GM21390 (cell line): ENCODE data around the gene HEATR1.
A peak's percentile ranks its signal among the peaks of the same experiment; 100 is the strongest.

Experiments used
- ATAC-seq: cut with Tn5 transposase; IDR thresholded peaks from one replicate; pipeline ENCODE4 v1.9.1; 2021; ENCODE audit not compliant: unreplicated experiment

HEATR1 gene

DNA sequence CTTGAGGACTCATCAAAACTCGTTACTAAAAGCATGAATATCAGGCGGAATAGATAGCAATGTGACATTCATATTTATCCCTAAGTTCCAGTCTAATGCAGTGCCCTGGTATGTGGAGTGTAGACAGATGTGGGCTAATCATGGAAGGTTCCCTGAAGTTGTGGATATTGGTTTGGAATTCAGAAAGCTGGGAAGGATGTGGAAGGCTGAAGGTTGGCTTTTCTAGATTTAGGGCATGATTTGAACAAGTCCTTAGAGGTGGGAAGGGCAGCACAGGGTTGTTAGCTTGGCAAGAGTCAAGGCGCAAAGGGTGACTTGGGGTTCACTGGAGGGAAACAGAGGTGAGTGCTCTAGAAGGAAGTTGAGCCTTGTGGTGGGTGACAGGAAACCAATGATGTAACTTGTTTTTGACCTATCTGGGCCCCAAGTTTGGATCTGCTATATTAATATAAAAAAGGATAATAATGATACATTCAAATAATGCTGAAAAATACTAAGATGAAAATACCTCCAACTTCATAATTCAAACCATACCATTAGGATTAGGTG lies 58.6 kb downstream of the HEATR1 start:
- ATAC-seq = no peak

DNA sequence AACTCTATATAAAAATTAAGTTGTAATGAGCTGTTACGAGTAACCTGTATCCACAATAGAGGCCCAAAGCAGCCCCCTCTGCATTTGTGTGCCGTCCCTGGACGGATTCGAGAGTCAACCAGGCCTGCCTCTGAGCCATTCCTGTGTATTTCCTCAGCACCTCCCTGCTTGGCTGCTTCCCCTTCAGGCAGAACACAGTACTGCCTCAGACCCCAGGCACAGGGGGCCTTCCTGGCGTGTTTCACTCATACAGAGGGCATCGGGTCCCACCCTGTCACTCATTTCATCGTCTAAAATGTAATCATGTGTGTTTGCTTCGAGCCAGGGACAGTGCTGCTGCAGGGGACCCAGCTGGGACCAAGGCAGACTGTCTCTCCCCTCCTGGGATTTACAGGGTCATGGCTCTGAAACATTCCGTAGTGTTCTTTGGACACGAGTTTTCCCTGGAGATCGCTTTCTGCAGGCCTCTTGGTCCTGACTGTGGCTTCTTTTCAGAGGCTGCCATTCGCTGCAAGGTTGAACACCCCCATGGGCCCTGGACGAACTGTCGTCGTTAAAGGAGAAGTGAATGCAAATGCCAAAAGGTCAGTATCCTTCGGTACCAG lies 61.1 kb downstream of the HEATR1 start:
- no peak for ATAC-seq

DNA sequence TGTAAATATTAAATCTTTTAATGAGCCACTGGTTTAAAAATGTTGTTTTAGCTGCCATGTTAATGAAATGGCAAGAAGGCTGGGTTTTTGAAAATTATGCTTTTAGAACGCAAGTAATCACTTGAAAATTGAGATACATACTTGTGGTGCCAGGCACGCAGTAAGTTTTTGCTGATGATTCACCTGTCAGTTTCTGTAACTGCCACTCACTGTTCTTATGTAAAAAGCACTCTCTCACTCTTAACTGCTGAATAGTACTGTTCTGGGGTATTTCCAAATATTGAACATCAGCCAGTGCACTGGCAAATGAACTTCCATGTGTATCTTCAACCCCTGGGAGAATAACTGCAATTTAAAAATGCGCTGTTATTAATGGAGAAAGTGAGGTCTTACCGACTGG lies 62.6 kb downstream of the HEATR1 start:
- ATAC-seq = no peak

DNA sequence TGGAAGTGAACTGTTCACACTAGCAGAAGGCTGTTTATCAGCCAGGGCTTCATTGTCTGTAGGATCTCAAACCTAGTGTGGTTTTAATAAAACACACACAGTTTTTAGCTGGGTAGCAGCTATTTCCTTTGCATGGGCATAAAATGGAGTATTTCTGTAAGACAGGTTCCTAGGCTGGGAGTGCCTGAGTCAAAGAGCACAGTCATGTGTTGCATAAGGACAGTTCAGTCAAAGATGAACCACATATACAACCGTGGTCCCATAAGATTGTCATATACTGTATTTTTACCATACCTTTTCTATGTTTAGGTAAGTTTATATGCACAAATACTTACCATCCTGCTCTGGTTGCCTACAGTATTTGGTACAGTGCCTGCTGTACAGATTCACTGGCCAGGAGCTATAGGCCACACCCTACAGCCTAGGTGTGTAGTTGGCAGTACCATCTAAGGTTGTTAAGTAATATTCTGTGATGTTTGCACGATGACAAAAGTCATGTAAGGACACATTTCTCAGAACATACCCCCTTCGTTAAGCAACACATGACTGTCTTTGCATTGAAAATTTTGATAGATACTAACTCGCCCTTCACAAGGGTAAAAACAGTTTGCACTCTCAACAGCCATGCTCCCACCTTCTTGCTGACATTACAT lies 63.4 kb downstream of the HEATR1 start:
- no peak for ATAC-seq

DNA sequence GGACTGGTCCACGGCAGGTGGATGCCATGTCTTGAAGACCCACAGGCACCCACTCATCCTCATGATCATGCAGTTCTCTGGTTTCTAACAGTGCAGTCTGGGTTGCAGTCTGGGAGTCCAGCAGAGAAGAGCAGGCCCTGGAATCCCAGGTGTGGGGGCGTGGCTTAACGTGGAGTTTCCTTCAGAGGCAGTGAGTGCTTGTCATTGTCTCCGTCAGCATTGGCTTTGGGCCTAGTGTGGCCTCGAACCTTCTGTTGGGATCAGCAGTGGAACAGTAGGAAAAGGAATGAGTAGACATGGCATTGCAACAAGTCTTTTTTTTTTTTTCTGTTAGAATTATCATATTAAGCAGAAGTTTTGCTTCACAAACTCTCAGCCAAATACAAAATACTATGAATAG lies 67.8 kb downstream of the HEATR1 start:
- no peak for ATAC-seq

DNA sequence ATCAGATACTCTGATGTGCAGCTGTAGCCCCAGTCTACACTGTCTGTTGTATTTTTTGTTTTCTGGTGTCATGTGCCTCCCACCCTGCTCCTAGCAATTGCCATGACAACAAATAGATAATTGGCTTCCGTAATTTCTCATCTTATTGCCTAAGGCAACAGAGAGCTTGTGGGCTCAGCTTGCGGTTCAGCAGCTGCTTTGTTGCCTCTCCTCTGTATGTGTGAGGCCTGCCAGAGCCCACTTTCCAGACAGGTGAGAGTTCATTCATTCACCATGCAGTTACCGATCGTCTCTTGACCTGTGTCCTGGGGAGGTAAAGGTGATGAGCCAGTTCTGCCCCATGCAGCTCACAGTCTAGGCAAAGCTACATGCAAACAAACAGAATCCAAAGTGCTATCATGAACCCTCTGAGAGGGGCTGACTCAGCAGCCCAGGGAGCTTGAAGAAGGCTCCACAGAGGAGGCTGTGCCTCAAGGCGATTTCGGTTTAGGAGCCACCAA lies 68.6 kb downstream of the HEATR1 start:
- no peak for ATAC-seq

DNA sequence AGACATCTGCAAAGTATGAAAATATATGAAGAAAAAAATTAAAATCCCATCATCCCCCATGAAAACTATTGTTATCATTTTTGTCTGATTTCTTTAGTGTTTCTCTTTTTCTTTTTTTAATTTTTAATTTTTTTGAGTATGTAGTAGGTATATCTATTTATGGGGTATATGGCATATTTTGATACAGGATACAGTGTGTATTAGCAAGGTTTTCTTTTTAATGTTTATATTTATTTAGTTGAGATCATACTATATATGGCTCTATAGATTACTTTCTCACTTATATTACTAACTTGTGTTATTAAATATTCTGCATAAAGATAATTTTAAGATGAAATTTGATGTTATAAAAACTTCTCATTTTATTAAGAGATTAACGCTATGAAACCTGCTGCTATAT lies 69.1 kb downstream of the HEATR1 start:
- no peak for ATAC-seq

DNA sequence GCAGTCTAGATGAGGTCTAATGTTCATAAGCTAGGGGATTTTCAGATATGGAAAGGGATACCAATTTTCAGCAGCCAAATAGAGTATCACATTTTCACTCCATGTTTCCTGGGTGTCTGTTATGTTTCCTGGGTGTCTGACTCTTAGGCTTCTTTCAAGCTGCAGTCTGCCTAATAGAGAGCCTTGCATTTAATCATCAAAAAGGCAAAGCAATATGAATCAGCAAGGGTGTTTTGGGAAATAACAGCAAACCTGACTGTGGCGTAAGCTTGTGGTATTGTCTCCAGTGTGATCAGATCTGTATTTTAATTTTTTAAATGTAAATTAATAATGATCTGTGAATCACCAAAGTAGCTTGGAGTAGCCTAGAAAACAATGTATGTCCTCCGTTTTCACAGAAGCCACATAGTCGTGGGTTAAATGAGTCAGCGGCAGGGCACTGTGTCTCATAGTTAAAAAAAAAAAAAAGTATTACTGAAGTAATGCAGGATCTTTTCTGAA lies 70.1 kb downstream of the HEATR1 start:
- ATAC-seq = no peak

DNA sequence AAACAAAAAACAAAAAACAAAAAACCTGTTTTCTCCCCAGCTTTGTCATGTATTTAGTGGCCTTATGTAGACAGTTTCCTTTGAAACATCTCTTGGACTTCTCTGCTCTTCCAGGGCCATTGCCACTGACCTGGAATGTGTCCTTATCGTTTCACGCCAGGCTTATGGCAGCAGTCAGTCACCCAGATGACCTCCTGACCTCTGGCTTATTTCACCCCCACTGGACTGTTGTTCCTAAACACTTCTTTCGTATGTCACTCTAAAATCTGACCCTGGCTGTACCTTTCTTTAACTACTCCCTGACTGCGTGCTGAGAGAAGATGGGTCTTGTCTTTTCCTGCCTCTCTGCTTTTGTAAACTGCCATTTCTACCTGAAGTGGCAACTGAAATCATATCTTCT lies 71.5 kb downstream of the HEATR1 start:
- no peak for ATAC-seq

DNA sequence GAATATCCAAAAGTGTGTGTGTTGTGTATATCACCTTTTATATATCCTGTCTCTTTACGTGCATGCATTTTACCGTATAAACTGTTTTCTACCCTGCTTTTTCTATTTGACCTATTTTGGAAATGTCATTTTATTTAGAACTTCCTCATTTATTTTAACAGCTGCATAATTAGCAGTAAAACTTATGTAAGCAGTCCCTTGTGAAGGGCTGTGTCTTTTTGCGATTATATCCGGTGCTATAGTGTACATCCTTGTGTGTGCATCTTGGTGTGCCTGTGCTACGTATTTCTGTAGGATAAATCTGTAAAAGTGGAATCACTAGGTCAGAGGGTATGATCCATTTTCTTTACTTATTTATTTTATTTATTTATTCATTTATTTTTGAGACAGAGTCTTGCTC lies 73.4 kb downstream of the HEATR1 start:
- ATAC-seq = no peak

DNA sequence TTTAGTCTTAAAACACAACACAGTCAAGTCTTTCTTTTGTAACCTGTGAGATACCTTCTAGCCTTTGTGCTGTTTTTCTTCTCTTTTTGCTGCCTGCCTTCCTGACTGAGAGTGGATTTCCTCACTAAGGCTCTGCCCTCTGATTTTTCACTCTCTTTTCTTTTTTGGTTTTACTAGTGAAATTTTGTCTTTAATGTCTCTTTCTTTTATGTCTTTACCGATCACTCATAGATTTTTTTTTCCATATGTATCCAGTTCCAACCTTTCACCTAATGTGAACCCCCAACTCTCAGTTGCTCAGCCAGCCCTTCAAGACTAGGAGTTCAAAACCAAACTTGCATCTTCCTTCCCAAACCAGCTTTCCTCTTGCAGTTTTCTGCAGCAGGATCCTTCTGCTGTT lies 74.0 kb downstream of the HEATR1 start:
- no peak for ATAC-seq

DNA sequence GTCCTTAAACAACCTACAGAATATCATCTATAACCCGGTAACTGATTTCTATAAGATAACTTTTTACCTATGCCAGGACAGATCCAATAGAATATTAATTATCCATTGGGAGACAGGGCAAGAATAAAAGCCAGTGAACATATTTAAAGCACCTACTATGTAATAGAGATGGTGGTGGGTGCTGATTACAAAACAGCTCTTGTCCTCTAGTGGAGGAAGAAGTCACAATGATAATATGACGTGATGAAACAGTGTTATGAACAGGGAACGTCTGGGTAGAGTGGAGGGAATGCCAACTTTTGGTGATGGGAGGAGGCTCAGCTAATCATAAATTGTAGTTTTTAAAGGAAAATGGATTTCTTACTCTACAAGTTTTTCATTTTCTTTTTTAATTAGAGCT lies 78.2 kb downstream of the HEATR1 start:
- ATAC-seq = no peak

DNA sequence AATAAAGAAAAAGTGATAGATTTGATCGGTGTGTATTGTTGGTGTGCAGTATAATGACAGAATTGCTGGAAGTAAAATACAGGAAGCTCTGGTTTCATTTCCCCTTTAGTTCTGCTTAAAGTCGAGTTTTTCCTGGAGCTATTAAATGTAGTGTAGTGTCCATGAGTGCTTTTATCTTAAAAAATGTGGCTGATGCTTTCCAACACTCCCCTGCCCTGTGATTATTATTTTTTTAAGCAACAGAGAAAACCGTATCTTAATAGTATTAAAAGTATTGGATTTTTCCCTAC lies 79.5 kb downstream of the HEATR1 start:
- ATAC-seq = peak; percentile 16

DNA sequence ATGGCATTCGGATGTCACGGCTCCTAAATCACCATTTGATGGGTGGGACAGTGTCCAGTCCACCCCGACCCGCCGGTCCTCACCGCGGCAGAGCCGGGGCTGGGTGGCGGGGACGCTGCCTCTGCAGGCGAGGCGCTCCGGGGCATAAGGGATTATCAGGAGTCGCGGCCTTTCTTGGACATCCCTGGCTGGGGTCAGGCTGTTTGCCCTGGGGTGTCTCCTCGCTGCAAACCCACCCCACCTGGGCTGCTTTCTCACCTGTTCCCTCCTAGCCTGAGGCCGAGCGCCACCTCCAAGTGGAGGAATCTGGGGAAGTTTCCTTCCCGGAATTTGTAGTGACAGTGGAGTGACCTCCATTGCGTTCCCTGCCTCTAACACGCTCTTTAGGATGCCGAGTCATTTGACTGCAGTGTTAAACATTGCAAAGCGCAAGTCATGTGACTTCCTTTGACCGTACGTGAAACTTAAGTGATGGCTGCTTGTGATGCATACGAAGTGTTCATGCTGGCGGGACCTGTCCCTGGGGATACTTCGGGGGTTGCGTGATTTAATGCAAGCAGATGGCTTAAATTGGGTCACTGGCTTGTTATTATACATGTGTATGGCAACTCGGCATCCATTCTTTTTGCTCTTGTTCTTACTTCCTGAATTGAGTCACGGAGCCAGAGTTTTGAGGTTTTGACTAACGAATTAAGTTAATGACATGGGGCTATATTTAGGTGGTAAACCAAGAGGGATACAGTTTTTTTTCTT lies 80.0 kb downstream of the HEATR1 start:
- ATAC-seq = peak; percentile 90

DNA sequence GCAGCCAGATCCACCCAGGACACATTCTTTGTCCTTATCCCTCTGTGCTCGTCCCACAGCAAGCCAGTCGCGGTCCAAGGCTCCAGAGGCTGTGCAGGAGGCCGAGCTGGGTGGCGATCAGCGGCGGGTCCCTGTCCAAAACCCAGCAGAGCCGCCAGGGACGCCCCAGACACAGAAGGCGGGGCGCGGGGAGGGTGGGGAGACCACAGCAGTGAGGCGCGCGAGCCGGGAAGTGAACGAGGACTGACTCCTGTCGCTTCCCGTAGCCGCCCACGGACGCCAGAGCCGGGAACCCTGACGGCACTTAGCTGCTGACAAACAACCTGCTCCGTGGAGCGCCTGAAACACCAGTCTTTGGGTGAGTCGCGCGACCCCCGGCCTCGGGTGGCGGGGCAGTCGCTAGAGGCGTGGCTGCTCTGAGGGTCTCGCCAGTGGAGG lies 80.6 kb downstream of the HEATR1 start, which contains the start of gene LGALS8:
TSS of gene LGALS8 (plus strand) at position 279 of the 438 bp plus-strand sequence. CDS start 2,089 bp downstream, outside the sequence.
- ATAC-seq = peak; percentile 69

DNA sequence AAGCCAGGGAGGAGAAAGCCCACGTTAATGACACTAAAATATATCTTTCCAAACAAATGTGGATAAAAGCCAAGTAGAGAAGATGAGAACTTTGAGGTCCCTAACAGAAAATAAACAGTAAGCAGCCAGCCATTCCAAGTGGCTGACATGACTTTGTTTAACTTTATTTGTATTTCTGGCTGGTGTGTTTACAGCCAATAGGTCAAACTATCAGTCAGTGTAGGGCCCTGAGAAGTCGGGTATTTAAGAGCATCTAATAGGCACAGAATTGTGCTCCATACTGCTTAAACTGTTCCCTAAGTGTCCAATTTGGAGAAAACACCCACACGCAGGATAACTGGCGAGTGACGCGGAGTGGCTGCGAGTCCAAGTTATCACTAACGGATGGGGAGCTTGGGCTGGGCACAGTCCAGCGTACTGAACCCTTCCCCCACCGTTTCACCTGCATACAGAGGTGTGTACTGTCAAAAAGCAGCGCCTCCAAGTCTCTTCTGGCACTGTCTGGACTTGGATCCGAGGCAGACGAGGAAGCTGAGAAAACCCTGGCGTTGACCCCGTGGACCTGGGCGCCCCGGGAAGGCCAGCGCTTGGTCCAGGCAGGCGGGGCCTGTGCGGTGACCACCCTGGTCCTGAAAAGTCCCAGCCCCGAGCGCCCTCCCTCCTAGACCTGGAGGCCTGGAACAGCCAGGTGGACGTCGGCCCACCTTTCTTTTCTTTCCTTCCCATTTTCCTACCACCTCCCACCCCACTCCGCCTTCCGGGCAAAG lies 81.2 kb downstream of the HEATR1 start:
- ATAC-seq = no peak

DNA sequence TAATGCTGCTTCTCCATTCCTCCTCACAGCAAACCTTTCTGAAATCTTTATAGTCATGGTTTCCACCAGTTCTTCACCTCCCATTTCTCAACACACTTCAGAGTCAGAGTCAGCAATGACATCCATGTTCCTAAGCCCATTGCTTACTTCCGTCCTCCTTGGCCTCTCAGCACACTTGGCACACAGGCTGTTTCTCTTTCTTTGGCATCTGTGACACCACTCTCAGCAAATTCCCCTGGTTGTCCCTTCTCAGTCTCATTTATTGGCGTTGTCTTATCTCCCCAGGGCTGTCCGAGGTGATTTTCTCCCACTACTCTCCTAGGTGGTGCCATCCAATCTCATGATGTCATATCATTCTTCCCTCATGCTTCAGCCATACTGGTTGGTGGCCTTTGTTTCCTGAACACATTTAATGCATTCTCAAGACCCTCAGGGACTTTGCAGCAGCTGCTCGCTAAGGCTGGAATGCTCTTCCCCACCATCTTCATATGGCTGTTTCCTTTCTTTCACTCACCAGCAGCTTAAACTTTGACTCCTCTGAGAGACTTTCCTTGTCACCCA lies 83.8 kb downstream of the HEATR1 start:
- ATAC-seq = no peak

DNA sequence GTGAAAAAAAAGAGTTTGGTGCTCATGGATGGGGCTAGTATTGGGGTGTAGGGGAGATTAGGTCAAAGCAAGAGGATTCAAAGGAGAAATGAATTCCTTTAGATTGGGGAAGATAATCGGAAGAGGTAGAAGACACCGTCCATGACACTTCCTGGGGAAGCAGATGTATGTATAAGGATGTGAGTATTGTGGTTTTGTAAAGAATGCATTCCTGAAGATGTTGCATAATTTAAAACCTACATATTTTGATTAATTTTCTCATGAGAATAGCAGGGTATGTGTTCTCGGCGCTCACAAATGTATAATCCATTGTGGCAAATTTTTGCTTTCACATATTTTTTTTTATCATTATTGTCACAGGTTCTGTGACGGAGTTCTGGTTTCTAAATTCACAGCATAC lies 86.0 kb downstream of the HEATR1 start:
- no peak for ATAC-seq

DNA sequence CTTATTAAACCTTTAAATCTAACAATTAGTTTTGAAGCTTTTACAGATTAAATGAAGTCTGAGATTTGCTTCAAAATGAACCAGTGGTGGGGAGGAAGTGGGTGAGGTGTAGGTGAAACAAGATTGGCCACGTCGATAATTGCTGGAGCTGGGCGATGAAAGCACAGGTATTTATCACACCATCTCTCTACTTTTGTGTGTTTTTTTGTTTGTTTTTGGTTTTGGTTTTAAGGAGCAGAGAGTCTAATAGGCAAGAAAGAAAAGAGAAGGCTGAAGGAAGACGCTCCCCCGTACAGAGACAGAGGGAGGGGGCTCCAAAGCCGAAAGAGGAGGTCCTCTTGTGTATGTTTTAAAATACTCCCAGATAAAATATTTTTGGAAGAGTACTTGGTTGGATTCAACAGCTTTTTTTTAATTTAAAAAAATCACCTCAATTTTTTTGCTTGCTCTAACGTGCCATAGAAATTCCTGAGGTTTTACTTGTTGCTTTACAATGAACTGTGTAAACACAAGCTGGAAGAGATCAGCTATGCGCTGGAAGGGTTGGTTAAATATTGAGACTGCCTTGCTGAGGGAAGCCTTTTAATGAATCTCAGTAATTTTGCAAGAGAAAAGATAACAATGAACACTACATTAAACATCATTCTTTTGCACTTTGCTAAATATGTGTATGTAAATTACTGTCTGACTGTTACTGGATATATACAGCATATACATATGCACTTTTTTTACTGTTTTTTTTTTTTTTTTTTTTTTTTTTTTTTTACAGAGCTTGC lies 87.2 kb downstream of the HEATR1 start:
- ATAC-seq = no peak

DNA sequence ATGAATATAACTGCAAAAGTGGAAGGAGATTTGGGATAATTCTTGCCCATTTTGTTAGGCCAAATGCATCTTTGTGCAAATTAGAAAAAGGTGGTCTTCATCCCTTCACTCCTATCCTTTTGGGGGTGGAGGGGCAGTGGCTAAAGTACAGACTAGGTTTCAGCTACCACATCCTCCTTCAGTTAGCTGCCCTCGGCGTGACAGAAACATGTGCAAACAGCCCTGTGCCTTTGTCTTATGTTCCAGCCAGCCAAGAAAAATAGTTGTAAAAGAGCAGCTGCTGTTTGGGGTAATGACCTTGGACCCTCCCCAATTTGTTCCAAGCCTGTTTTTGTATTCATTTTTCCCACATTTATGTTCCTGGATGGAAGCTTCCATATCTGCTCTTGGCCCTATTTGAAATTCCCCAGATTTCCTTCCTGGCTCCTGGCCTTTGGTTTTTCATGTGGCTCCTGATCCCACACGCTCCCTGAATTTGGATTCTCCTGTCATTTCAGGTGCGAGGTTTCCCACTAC lies 88.8 kb downstream of the HEATR1 start:
- ATAC-seq = no peak
